HG03064 (cell line): ENCODE measurements around the gene FBXO38.
A peak's percentile ranks its signal among the peaks of the same experiment; 100 is the strongest.

Source experiments
- ATAC-seq: cut with Tn5 transposase; IDR thresholded peaks from one replicate; pipeline ENCODE4 v1.9.1; 2021; ENCODE audit warnings: low read depth; ENCODE audit not compliant: unreplicated experiment

Gene FBXO38

DNA sequence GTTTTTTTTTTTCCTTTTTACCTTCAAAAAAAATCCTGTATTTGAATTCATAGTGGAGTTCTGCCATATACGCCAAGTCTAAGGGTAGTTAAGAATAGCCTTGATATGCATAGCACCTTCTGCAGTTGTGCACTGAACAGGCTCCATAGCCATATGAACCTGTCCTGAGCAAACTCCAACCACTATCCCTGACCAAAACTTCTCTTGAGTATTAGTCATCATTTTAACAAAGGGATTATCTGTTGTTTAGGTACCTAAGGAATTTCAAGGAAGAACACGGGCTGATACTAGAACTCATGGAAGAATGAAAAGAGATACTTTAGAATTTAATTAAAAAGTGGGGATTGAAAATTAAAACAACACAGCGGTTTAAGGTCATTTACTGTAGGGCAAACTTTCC is 1.9 kb upstream of the FBXO38 start:
- no peak for ATAC-seq

DNA sequence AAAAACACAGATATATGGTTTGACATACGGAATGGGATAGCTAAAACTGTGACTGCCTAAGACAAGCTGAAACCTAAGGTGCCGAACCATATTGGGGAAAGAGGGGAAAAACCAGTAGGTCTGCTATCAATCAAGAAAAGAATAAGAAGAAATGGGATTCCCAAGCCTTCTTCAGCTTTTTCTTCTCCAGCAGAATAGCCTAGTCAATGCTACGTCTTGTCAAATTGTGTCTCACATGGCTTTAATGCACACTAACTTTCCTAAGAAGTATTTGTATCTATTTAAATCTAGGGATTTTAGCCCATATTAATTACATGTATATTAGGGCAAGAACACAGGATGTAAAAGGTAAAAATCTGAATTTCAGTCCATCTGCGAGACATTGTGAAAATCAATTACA is 797 bp upstream of the FBXO38 start:
- no peak for ATAC-seq

DNA sequence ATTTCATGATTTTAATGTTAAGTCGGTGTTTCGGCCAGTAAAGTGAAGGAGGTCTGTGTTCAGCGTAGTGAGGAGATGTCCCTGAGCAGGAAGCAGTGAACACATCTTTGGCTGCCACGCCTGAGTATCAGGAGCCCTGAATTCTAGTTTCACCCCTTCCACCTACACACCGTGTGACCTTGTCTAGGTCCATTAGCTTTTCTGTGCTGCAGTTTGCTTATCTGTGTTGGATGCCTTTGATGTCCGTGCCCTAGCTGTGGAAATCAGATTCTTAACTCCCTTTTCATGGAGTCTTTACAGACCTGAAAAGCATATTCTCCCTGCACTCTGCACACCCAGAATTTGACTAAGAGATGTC is 601 bp downstream of the FBXO38 start:
- peak; percentile 27 for ATAC-seq

DNA sequence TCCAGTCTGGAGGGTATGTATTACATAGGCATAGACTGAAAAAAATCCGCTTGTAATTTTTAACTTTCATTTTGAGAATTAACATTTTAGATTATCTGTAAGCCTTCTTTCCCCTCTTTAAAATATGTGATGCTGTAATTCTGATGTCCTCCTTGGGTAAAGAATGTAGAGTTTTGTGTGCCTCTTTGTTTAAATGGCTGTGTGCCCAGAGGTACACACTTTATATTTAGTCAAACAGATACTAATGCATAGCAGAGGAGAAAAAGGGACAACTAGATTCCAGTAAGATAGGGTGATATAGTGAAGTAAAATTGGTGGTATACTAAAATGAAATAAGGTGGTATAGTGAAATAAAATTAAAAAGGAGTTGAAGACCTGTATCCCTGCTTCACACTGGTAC is 1.3 kb downstream of the FBXO38 start:
- no peak for ATAC-seq

DNA sequence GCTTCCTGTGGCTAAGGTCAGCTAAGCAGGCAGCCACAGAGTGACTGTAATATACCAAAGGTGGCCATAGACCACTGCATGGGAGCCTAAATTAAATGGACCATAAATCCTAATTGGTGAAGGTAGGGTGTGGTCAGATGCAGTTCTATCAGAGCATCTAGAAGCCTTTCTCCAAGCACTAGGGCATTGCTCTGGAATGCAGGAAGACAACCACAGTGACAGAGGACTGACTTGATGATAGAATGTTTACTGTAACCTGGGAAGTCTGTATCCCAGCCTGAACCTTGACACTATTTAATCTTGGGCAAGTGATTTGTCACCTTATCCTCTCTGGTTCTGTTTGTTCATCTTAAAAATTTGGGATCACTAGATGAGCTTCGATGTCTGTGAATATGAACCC is 2.3 kb downstream of the FBXO38 start:
- ATAC-seq: no peak

DNA sequence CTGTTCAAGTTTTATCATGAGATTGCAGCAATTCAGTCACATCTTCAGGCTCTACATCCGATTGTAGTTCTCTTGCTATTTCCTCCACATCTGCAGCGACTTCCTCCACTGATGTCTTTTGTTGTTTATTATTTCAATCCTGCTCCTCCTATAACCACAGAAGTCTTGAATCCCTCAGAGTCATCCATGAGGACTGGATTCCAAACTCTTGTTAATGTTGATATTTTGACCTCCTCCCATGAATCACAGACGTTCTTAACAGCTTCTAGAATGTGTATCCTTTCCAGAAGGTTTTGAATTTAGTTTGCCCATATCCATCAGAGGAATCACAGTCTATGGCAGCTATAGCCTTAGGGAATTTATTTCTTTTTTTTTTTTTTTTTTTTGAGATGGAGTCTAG is 3.6 kb downstream of the FBXO38 start:
- no peak for ATAC-seq

DNA sequence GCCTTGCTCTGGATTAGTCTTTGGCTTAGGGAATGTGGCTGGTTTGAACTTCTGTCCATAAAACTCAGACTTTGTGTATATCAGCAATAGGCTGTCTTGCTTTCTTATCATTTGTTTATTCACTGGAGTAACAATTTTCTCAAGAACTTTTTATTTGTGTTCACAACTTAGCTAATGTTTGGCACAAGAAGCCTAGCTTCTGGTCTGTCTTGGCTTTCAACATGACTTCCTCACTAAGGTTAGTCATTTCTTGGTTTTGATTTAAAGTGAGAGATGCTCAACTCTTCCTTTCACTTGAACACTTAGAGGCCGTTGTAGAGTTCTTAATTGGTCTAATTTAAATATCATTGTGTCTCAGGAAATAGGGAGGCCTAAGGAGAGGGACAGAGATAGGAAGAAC is 4.9 kb downstream of the FBXO38 start:
- ATAC-seq: peak; percentile 31

DNA sequence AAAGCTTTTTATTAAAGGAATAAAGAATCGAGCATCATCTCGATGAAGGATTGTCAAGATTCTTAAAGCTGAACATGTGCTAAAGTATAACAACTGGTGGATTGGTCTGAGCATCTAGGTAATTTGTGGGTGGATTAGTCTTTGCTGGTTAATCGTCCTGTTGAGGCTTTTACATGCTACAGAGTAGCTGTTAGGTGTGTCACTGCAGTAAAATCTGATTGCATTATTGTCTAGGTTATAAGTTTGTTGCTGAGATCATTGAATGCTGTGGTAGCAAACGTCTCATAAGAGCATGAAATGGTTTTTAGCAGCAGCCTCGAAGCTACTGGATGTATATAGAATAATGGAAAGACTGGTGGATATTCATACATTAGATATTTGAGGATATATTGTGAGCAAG is 7.2 kb downstream of the FBXO38 start:
- ATAC-seq: no peak

DNA sequence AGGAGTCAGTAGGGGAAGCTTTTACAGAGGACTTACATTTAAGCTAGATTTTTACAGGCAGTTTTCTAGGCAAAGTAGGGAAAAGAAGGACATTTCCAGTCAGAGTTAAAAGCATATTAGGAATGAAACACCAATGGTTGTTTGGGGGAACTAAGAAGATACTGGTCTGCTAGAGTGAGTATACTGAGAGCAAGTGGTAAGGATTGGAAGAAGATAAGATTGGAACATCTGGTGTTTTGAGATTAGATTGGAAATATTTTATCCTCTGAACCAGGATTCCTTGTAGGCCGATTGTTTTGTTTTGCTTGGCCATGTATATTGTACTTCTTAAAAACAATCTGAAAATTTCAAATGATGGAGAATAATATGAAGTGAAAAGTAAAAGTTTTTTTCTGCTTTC is 7.7 kb downstream of the FBXO38 start:
- ATAC-seq: no peak

DNA sequence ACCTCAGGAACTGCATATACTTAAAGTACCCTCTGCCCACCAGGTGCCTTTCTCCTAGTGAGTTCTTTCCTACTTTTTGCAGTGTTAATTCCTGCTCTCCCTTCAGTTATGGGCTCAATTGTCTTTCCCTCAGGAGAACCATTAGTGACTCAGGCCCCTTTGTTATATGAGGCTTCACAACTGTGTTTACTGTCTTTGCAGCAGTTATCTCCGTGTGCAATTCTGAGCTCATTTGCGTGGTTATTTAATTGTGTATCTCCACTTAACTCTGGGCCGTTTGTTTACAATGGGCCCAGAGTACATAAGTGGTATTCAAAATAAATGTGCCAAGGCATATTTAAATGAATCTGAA is 9.6 kb downstream of the FBXO38 start:
- ATAC-seq: no peak

DNA sequence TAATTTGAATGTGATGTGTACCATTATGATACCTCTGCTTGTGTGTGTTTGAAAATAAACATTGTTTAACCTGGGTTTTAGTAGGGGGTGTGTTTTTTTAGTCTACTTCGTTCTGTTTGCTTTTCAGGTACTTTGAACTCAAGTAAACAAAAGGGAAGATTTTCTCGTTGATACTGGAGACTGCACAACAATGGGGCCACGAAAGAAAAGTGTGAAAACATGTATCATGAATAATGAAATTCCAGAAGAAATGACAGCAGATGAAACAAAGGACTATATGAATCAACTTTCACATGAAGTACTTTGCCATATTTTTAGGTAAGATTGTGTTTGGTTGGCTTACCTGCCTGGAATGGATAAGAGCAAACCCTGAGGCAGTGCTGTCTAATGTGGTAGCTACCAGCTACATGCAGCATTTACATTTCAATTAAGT is 10.8 kb downstream of the FBXO38 start:
- ATAC-seq: no peak

DNA sequence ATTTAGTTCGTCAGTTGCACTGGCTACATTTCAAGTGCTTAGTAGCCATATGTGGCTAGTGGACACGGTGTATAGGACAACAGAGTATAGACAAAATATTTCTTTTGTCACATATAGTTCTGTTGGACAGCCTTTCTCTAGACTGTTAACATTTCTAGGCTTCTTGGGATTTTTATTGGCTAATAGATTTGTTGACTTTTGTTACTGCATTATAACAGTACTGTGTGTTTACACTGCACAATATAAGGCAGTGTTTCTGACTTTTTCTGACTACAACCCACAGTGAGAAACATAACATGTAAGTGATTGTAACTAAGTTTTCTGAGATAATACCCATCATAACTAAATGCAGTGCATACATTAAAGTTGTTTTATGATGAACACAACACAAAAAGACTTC is 11.3 kb downstream of the FBXO38 start:
- no peak for ATAC-seq

DNA sequence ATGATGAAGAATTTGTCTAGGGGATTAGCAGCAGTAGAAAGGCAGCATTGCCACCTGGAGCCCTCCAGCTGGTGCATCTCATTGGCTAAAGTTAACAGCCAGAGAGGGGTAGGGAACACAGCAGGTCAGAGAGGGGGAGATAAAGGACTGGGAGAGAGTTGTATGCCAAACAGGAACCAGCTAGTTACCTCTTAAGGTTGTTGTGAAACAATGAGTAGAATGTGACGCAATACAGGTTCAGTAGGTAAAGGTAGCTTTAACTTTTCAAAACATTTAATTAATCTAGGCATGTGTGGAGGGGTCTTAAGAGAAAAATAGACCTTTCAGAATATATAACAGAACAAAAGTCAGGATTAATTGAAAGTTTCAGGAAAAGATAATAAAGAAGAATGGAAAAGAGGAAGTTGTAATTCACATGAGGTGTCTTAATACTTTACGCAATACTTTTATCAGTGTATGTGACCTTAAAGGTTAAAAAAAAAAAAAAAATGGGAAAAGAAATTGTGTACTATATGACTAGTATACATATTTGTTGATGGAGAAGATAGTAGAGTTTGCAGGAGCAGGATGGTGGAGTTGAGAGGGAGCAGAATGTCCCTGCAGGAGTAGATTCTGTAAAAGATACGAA is 14.3 kb downstream of the FBXO38 start:
- ATAC-seq: no peak

DNA sequence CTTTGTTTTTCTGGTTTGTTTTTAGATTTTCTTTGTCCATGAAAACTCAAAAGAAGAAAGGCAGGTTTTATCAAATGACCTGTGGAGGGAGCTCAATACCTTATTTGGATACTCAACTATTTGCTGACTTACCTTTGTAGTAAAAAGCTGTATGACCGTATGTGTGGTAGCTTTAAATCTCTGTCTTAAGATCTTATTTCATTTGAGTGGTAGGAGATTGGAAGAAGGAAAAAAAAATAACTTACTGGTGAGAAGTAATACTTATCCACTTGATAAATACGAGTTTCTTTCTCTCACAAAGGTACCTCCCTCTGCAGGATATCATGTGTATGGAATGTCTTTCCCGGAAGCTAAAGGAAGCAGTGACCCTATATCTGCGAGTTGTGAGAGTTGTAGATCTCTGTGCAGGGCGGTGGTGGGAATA is 15.0 kb downstream of the FBXO38 start:
- no peak for ATAC-seq

DNA sequence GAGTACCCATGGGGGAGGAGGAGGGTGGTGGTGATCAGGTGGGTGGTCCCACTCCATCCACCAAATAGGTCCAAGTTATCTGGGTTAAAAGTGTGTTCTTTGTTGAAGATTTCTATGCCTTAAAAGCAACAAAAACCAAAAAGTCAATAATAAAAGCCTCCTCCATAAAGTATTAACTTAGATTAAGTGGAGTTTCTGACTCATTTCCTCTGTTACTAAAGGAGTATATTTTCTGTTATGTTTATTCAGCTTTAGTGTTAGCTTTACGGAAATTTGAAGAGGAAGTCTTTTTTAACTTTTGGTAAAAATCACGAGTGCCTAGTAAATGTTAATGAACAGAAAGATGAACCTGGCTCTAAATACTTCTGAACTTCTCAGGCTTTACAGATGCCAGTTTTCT is 17.8 kb downstream of the FBXO38 start:
- no peak for ATAC-seq

DNA sequence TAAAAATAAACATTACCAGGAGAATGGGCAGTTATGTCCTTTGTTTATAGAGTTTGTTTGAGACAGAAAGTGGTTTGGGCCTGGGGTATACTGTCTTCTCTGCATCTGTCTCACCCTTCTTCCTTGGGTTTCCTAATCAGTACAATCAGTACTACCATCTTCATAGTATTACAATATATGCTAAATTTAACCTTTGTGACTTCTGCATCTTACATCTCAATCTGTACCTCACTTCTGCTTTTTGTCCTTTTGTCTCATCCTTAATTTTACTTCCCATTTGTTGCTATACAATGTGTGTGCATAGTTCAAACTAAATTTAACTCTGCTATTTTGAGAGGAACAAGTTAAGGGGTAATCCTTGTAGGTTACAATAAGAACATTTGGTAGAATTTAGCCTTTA is 19.6 kb downstream of the FBXO38 start:
- no peak for ATAC-seq

DNA sequence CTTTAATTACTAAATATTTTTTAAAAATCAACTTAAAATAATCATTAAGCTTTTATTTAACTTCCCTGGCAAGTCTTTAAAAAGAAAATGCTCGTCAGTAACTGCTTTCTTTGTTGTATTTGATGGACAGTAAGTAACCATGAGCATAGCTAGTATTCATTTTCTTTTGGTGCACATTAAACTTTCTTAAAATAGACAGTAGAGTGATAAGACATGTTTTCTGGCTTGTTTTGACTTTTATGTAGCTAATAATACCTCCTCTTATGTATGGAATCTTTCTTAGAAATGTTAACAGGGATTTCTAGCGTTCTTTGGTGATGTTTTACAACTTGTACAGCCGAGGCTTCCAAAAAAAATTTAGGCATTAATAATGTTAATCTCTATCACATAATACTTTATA is 22.6 kb downstream of the FBXO38 start:
- no peak for ATAC-seq

DNA sequence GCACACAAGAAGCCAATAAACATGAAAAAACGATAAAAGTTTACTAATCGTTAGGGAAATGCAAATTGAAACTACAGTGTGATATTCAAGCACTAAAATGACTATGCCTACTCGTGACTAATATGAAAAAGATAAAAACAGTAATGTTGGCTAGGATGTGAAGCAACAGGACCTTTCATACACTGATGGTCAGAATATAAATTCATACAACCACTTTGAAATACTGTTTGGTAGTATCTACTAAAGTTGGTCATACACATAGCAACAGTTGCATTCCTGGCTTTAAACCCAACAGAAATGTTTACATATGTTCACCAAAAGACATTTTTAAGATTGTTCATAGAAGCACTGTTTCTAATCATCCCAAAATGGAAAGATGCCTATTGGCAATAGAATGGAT is 24.3 kb downstream of the FBXO38 start:
- ATAC-seq: no peak

DNA sequence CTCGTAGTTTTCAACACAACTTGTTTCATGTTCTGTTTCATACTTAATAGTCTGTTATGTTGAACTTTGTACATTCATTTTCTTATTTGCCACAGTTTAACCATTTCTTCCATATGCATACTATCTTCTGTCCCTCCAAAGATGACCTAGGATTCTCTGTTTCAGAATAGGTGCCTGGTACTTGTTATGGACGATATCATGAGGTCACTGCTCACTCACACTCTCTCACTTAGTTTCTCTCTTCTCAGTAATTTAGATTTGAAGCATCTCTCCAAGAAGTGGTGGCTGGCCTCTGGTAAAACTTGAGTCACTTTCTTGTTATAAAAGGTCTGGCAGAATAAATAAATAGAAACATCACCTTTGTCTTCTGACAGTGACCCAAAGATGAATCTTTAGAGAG is 28.4 kb downstream of the FBXO38 start:
- ATAC-seq: no peak

DNA sequence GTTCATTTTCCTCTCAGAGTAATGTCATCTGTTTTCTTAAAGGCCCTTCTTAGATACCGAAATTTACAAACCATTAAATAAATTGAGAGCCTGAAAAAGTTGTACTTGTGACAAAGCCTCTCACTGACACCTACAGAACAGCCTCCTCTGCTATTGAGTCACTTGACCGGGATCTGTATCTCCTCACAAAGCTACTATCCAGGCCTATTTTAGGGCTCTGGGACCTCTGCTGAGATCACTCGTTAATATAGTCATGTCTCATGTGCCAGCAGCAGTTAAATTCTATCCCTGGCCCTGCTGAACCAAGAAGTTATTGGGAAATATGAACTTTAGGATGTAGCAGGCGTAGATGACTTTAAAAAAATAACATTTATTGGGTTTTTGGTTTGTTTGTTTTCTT is 31.1 kb downstream of the FBXO38 start:
- no peak for ATAC-seq

DNA sequence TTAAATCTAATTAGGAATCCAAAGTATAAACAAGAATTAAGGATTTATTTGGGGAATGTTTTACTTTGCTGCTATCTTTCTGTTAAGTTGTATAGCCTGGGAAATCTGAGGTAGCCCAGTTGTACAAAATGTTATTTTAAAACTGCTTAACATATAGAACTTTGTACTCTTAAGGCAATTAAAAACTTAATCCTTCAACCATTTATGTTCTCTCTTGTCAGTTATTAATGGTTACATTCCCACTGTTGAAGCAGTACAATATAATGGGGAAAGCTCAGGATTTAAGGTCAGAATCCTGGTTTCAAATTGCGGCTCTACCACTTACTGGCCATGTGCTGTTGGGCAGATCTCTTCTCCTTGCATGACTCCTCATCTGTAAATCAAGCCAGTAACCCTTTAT is 32.7 kb downstream of the FBXO38 start:
- no peak for ATAC-seq

DNA sequence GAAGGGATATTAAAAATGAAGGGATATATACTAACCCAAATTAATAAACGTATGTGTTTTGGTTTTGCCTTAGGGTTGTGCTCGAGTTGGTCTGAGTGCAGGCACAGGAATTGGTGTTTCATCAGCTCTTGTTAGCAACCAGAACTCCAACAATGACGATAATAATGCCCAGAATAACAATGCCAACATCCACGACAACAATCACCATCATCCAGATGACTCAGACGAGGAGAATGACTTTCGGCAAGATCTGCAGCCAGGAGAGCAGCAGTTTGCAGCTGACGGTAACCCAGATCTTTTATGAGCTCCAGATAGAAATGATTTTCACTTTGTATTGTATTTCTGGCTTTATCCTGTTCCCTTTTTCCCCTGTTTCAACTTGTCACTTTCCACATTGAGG is 33.2 kb downstream of the FBXO38 start:
- no peak for ATAC-seq

DNA sequence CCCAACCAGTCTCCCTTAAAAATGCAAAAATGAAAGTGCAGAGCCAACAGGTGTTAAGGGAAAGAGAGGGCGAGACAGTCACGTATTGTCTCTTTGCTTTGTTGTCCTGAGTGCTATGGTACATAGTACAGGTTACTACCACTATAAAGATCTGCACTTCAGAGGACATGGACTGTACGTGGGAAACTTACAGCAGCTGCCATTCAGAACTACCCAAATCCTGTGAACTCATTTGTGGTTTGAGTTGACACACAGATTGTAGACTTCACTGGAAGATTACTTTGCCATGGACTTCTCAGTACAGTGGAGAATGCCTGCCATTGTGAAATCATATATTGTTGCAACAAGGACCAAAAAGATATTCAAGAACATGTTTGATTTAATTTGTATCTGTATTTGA is 34.8 kb downstream of the FBXO38 start:
- no peak for ATAC-seq
